HepG2 (cell line): ENCODE data around the gene FMNL2. TPM values are rescaled to one million over a fixed set of nuclear protein-coding genes. Genes with fewer than 3 reads are reported as not detected.

Source experiments
- ATAC-seq: fragments of 200-7000 bp; cut with Tn5 transposase; 3 replicates; pipeline ENCODE4 v1.9.1; 2020; ENCODE audit warnings: mild to moderate bottlenecking, moderate library complexity
- BruUV-seq: library from RNA; stranded (reverse); fragments of 400-500 nt; replicated peaks from 2 replicates; lab custom pipeline; 2021; lab: Mats Ljungman, UMichigan
- CTCF ChIA-PET: fragments of 300-600 bp; formaldehyde crosslinking; extraction: SDS; loops from one replicate; lab custom pipeline; 2021; ENCODE audit warnings: low total read pairs, inconsistent platforms, low intra/inter-chr PET ratio; lab: Yijun Ruan, JAX
- POLR2A ChIA-PET: fragments of 350-600 bp; sonication (Branson Sonifier 250); formaldehyde crosslinking; loops from one replicate; lab custom pipeline; 2020; ENCODE audit warnings: antibody characterized with exemption, inconsistent platforms; lab: Yijun Ruan, JAX
- DNase-seq: peaks from one replicate; pipeline ENCODE4 v3.0.0-alpha.2; 2015; ENCODE audit warnings: low spot score
- FAIRE-seq: peaks from 3 replicates; lab custom pipeline; 2011; peaks lifted over from hg19 to GRCh38; lab: Jason Lieb, UNC
- H2AFZ ChIP-seq: one replicate; pipeline ENCODE4 v1.6.1; 2011; ENCODE audit warnings: low read length, inconsistent platforms
- H3K27ac ChIP-seq: fragments of 300-600 bp; 3 replicates; pipeline ENCODE4 v1.8.0; 2011; ENCODE audit warnings: mixed run types, mild to moderate bottlenecking, mixed read lengths, low read length, inconsistent platforms; ENCODE audit not compliant: insufficient read depth; ENCODE audit errors: extremely low read length
- H3K27me3 ChIP-seq, 2 experiments: fragments of 200-600 bp in 1 of 2; 2 replicates in 1 of 2; 3 replicates in 1 of 2; pipeline versions ENCODE4 v1.6.0 to v1.8.0; 2011; ENCODE audit warnings: low read length in 2 of 2, mild to moderate bottlenecking in 2 of 2, moderate library complexity in 2 of 2, inconsistent platforms in 1 of 2; ENCODE audit not compliant: insufficient read depth in 2 of 2, control insufficient read depth in 1 of 2
- H3K36me3 ChIP-seq, 2 experiments: fragments of 200-600 bp in 1 of 2; replicated peaks in 1 of 2; 2 replicates in 1 of 2; 3 replicates in 1 of 2; pipeline versions ENCODE4 v1.5.1 to v1.8.0; 2011; ENCODE audit warnings: low read length in 2 of 2, inconsistent platforms in 1 of 2; ENCODE audit not compliant: insufficient read depth in 2 of 2, control insufficient read depth in 1 of 2
- H3K4me1 ChIP-seq: 2 replicates; pipeline ENCODE4 v1.5.1; 2012; ENCODE audit warnings: low read length, inconsistent platforms; ENCODE audit not compliant: insufficient read depth
- H3K4me2 ChIP-seq: 2 replicates; pipeline ENCODE4 v1.6.0; 2011; ENCODE audit warnings: low read depth, low read length, inconsistent platforms
- H3K4me3 ChIP-seq, 3 experiments: fragments of 200-600 bp in 1 of 3; sonication (generic), shearing (Covaris generic) in 1 of 3; replicated peaks in 1 of 3; 2 replicates each; pipeline ENCODE4 v1.5.1; 2011 to 2016; ENCODE audit warnings: low read length in 3 of 3, inconsistent platforms in 2 of 3, low read depth in 2 of 3, mild to moderate bottlenecking in 2 of 3, control low read depth in 1 of 3, mixed read lengths in 1 of 3; ENCODE audit not compliant: insufficient read depth in 1 of 3
- H3K79me2 ChIP-seq: one replicate; pipeline ENCODE4 v1.6.1; 2011; ENCODE audit warnings: low read length, inconsistent platforms; ENCODE audit not compliant: insufficient read depth
- H3K9ac ChIP-seq: 2 replicates; pipeline ENCODE4 v1.6.0; 2011; ENCODE audit warnings: mild to moderate bottlenecking, low read depth, low read length, inconsistent platforms; ENCODE audit not compliant: insufficient read depth
- H3K9me3 ChIP-seq: 2 replicates; pipeline ENCODE4 v1.5.1; 2012; ENCODE audit warnings: mild to moderate bottlenecking, low read length
- H4K20me1 ChIP-seq: 2 replicates; pipeline ENCODE4 v1.6.0; 2011; ENCODE audit warnings: inconsistent platforms, mild to moderate bottlenecking, low read length, moderate library complexity; ENCODE audit not compliant: insufficient read depth
- RAD21 ChIP-seq: fragments of 450-650 bp; formaldehyde crosslinking; IDR thresholded peaks from 2 replicates; pipeline ENCODE4 v1.5.0; 2020; ENCODE audit warnings: mild to moderate bottlenecking
- RARG ChIP-seq: sonication (generic); formaldehyde crosslinking; IDR thresholded peaks from 2 replicates; pipeline ENCODE4 v1.4.0; 2020; ENCODE audit warnings: low read depth, mild to moderate bottlenecking, missing genetic modification reagents
- RBM22 ChIP-seq: fragments of 200-400 bp; formaldehyde crosslinking; optimal IDR thresholded peaks from 2 replicates; pipeline ENCODE3; 2017; ENCODE audit warnings: mild to moderate bottlenecking, low read length, moderate library complexity
- SMC3 ChIP-seq: IDR thresholded peaks from 2 replicates; pipeline ENCODE4 v1.6.1; 2011; ENCODE audit warnings: low read length, improper control_type of control experiment
- STAG1 ChIP-seq: sonication (generic); formaldehyde crosslinking; IDR thresholded peaks from 2 replicates; pipeline ENCODE4 v1.4.0; 2020; ENCODE audit warnings: missing genetic modification reagents
- ZNF383 ChIP-seq: sonication (generic); formaldehyde crosslinking; IDR thresholded peaks from 2 replicates; pipeline ENCODE4 v1.4.0; 2020; ENCODE audit warnings: missing genetic modification reagents, mild to moderate bottlenecking, borderline replicate concordance
- ZNF883 ChIP-seq: sonication (generic); formaldehyde crosslinking; IDR thresholded peaks from 2 replicates; pipeline ENCODE4 v1.5.1; 2020; ENCODE audit warnings: mild to moderate bottlenecking, missing genetic modification reagents; ENCODE audit errors: not compliant biosample characterization
- WGBS: methylation state at CpG from one replicate; pipeline ENCODE4 v1.1.6; 2017; ENCODE audit warnings: low lambda C conversion rate; 5-methylcytosine and 5-hydroxymethylcytosine counted together
- in situ Hi-C: cut with HindIII; loops from 2 replicates; pipeline ENCODE4 v1.10.0; 2017; ENCODE audit warnings: low pct_unique_long_range_greater_than_20kb; ENCODE audit not compliant: extremely low pct_ligation_motif_present
- intact Hi-C: fragments of 100-400 bp; cut with micrococcal nuclease; formaldehyde crosslinking; loops from one replicate; pipeline ENCODE4 v1.10.0; 2022; ENCODE audit not compliant: unreplicated experiment
- polyA plus RNA-seq, 8 experiments: library from polyadenylated mRNA; depleted of rRNA in 3 of 8; stranded (reverse) in 7 of 8; unstranded in 1 of 8; fragments of >200 nt; fragmentation: Illumina TruSeq in 4 of 8; extraction: Trizol in 4 of 8; gene quantifications; 2 replicates each; pipeline versions ENCODE4 v1.2.1 to v1.2.3, GENCODE V29; 2011 to 2016; ENCODE audit warnings: low read depth in 4 of 8, missing spikeins in 1 of 8, mixed read lengths in 1 of 8; ENCODE audit not compliant: insufficient read depth in 1 of 8
- total RNA-seq, 5 experiments: library from RNA; depleted of rRNA; stranded (reverse); fragments of >200 nt; fragmentation: Illumina TruSeq; extraction: Trizol; gene quantifications; 2 replicates each; pipeline ENCODE4 v1.2.3, GENCODE V29; 2016; ENCODE audit warnings: low read depth in 1 of 5
- TF ChIP-seq, protein P1 (sequence below): sonication (generic); formaldehyde crosslinking; IDR thresholded peaks from 2 replicates; pipeline ENCODE4 v1.5.0; 2020; ENCODE audit warnings: mild to moderate bottlenecking, missing genetic modification reagents, moderate library complexity

FMNL2 gene
- total and polyA plus RNA-seq, 2 of the 13 experiments (the other 11 are each of a cell fraction or from before 2014, with no cell fraction given), result 66.5 to 67.7 TPM

DNA sequence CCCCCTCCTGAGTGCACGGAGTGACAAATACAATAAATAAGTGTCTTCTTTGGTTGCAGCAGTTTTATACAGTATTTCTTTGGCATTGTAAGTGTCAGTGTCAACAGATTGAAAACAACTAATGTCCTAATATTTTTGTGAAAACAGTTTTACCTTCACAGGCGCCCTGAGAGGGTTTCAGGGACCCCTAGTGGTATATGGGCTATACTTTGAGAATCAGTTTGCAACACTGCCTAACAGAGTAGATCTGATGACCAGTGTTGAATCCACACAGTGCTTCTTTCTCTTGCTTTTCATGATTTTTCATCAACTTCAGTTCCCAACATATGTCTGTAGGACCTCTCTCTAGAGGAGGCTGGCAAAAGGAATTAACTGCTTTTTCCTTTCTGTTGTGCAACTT, 220.1 kb downstream of the FMNL2 start:
- intact Hi-C loops, result loop anchor here (1.0 to 5.0 kb wide), 2 partner anchors 218 to 365 kb away; partner anchors contain the start of gene FMNL2
- Histone ChIP-seq H3K79me2 (no peaks in the 10 kb centered on the region), H3K4me2 (no peak overlapping the region), H2AFZ (no peak overlapping the region), H3K27me3 (no peaks in the 10 kb centered on the region)
- FAIRE-seq, result no peak
- TF ChIP-seq ZNF883 (CRISPR knock-in tag) (no peak), STAG1 (CRISPR knock-in tag) (peak; percentile 80), RAD21 (CRISPR knock-in tag) (peak; percentile 58), RBM22 (peak; percentile 67), ZNF383 (no peak), SMC3 (peak; percentile 64), RARG (CRISPR knock-in tag) (no peak)
- TF ChIP-seq, protein P1, sequence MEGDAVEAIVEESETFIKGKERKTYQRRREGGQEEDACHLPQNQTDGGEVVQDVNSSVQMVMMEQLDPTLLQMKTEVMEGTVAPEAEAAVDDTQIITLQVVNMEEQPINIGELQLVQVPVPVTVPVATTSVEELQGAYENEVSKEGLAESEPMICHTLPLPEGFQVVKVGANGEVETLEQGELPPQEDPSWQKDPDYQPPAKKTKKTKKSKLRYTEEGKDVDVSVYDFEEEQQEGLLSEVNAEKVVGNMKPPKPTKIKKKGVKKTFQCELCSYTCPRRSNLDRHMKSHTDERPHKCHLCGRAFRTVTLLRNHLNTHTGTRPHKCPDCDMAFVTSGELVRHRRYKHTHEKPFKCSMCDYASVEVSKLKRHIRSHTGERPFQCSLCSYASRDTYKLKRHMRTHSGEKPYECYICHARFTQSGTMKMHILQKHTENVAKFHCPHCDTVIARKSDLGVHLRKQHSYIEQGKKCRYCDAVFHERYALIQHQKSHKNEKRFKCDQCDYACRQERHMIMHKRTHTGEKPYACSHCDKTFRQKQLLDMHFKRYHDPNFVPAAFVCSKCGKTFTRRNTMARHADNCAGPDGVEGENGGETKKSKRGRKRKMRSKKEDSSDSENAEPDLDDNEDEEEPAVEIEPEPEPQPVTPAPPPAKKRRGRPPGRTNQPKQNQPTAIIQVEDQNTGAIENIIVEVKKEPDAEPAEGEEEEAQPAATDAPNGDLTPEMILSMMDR (CRISPR knock-in tag), result peak; percentile 49
- TF ChIP-seq, all 625 proteins: peak for 5
- in situ Hi-C loops, result no loop called here
- CTCF ChIA-PET, result interaction anchor here (1.8 kb wide), 1 partner anchor 365 kb away, joined by 12 read pairs; no protein-coding TSS in a partner anchor
- no peak overlapping the region for H3K9ac ChIP-seq
- WGBS, result 97% methylated on average over 2 of the region's 2 CpGs
- H3K4me1 ChIP-seq, result peaks cover 6% of the 10 kb centered on the region; the same call in 1 of the 2 replicates
- DNase-seq (no peak), ATAC-seq (peak; percentile 87)
- no peaks in the 10 kb centered on the region for H3K9me3 ChIP-seq
- BruUV-seq, result no TSS peak
- peaks cover 9 to 31% of the 10 kb centered on the region in 2 experiments for H3K36me3 ChIP-seq
- H3K27ac ChIP-seq, result no peak overlapping the region
- H4K20me1 ChIP-seq, result 0 out of 2 replicates have a peak, but pooled peaks cover 3% of the 10 kb centered on the region
- H3K4me3 ChIP-seq, result no peak overlapping the region
- POLR2A ChIA-PET, result no interaction called here
